ENCODE data around the gene TTI1.

DNA sequence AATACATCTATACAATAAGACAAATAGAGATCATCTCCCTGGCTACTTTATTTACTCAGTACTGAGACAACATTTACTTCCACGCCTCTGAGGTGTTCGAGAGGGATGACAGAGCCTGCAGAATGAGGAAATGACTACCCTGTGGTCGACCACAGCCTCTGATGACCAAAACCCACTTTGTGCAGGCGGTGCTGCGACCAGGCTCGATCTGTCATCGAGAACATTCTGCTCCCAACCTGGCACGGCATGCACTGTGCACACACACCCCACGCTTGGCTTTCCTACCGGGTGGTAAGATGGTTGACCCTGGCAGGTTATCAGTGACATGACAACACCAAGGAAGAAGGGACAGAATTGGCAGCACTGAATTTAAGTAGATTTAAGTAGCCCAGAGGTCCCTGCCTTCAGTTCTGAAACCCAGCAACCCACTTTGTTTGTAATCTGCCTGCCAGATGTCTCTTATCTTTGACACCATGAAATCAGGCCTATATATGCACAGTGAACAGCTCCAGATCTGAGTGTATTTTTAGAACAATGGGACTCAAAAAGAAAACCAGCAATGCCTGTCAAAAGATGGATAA is 42.6 kb downstream of the TTI1 start:
- TF ChIP-seq, protein P1, sequence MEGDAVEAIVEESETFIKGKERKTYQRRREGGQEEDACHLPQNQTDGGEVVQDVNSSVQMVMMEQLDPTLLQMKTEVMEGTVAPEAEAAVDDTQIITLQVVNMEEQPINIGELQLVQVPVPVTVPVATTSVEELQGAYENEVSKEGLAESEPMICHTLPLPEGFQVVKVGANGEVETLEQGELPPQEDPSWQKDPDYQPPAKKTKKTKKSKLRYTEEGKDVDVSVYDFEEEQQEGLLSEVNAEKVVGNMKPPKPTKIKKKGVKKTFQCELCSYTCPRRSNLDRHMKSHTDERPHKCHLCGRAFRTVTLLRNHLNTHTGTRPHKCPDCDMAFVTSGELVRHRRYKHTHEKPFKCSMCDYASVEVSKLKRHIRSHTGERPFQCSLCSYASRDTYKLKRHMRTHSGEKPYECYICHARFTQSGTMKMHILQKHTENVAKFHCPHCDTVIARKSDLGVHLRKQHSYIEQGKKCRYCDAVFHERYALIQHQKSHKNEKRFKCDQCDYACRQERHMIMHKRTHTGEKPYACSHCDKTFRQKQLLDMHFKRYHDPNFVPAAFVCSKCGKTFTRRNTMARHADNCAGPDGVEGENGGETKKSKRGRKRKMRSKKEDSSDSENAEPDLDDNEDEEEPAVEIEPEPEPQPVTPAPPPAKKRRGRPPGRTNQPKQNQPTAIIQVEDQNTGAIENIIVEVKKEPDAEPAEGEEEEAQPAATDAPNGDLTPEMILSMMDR (IDR thresholded peaks at IDR 0.05), result no peak
- TF ChIP-seq POLR2A (IDR thresholded peaks at IDR 0.05), result no peak

Measured in ovary (tissue), 3 donors.